BJ (cell line): ENCODE measurements around the gene PINK1. TPM values are rescaled to one million over a fixed set of nuclear protein-coding genes. Genes with fewer than 3 reads are reported as not detected.

Experiments
- CTCF ChIA-PET: fragments of 350-600 bp; formaldehyde crosslinking; extraction: SDS; loops from one replicate; lab custom pipeline; 2021; ENCODE audit warnings: antibody characterized with exemption, inconsistent platforms; lab: Yijun Ruan, JAX
- POLR2A ChIA-PET: fragments of 300-600 bp; sonication (Branson Sonifier 250); formaldehyde crosslinking; extraction: SDS; loops from one replicate; lab custom pipeline; 2021; ENCODE audit warnings: antibody characterized with exemption; lab: Charles Lee
- DNase-seq: peaks from one replicate; pipeline ENCODE4 v3.0.0-alpha.2; 2011; ENCODE audit warnings: low read depth
- H3K27me3 ChIP-seq: 2 replicates; pipeline ENCODE4 v1.6.0; 2011; ENCODE audit warnings: low read length; ENCODE audit not compliant: control insufficient read depth, insufficient read depth
- H3K36me3 ChIP-seq: 2 replicates; pipeline ENCODE4 v1.5.1; 2011; ENCODE audit warnings: low read length; ENCODE audit not compliant: control insufficient read depth, insufficient read depth
- H3K4me3 ChIP-seq: 2 replicates; pipeline ENCODE4 v1.5.1; 2011; ENCODE audit warnings: low read depth, mild to moderate bottlenecking, control low read depth, low read length
- polyA plus RNA-seq: library from polyadenylated mRNA; depleted of rRNA; stranded (reverse); fragments of >200 nt; gene quantifications from 2 replicates; pipeline ENCODE4 v1.2.3, GENCODE V29; 2011
- TF ChIP-seq, protein P1 (sequence below): IDR thresholded peaks from 2 replicates; pipeline ENCODE4 v1.5.1; 2011; ENCODE audit warnings: low read depth, mild to moderate bottlenecking, control low read depth, inconsistent platforms, low read length, moderate library complexity; ENCODE audit not compliant: insufficient read depth

Gene PINK1
- polyA plus RNA-seq, 1 experiment = 89.2 TPM

- Histone ChIP-seq H3K27me3 (no peaks in the 10 kb centered on the region), H3K36me3 (no peaks in the 10 kb centered on the region), H3K4me3 (no peak overlapping the region)
- ChIA-PET CTCF (interaction anchor here (9.5 kb wide), 1 partner anchor 500 kb away, joined by 147 read pairs; no protein-coding TSS in a partner anchor), POLR2A (no interaction called here)
- no peak for DNase-seq
- TF ChIP-seq, protein P1, sequence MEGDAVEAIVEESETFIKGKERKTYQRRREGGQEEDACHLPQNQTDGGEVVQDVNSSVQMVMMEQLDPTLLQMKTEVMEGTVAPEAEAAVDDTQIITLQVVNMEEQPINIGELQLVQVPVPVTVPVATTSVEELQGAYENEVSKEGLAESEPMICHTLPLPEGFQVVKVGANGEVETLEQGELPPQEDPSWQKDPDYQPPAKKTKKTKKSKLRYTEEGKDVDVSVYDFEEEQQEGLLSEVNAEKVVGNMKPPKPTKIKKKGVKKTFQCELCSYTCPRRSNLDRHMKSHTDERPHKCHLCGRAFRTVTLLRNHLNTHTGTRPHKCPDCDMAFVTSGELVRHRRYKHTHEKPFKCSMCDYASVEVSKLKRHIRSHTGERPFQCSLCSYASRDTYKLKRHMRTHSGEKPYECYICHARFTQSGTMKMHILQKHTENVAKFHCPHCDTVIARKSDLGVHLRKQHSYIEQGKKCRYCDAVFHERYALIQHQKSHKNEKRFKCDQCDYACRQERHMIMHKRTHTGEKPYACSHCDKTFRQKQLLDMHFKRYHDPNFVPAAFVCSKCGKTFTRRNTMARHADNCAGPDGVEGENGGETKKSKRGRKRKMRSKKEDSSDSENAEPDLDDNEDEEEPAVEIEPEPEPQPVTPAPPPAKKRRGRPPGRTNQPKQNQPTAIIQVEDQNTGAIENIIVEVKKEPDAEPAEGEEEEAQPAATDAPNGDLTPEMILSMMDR = no peak
These were observed 60.4 kb downstream of the PINK1 start for GRCh38 chr1:20693623-20694022.

DNA sequence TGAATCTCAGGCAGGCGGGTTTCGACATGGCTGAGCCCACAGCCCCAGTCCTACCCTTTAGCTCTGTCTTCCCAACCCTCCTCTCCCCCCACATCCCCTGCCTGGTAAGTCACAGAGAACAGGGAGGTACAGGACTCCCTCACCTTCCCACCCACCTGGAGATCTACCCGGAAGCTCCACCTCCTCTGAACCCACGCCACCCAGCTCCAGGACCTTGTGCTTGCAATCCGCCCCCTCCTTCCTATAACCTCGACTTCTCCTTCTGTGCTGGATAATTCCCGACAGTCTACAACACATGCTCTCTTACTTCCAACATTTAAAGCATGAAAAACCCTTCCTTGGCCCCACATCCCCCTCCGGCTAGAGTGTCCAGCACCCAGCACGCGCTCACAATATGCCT is 62.3 kb downstream of the PINK1 start:
- CTCF ChIA-PET = interaction anchor here (1.0 to 9.5 kb wide), 2 partner anchors 498 to 523 kb away, joined by 4 to 147 read pairs; no protein-coding TSS in a partner anchor
- TF ChIP-seq, protein P1 = no peak
- Histone ChIP-seq H3K4me3 (no peak overlapping the region), H3K27me3 (no peaks in the 10 kb centered on the region), H3K36me3 (no peaks in the 10 kb centered on the region)
- POLR2A ChIA-PET = no interaction called here
- no peak for DNase-seq

GRCh38 chr1:20696397-20697333 is 63.4 kb downstream of the PINK1 start:
- H3K27me3 ChIP-seq = no peaks in the 10 kb centered on the region
- TF ChIP-seq, protein P1 = peak; percentile 89
- DNase-seq = peak; percentile 76
- H3K4me3 ChIP-seq = peak overlapping the region; percentile 48
- POLR2A ChIA-PET = interaction anchor here (0.6 kb wide), 1 partner anchor 28 kb away, joined by 4 read pairs; no protein-coding TSS in a partner anchor
- CTCF ChIA-PET = interaction anchor here (0.5 to 9.5 kb wide), 48 partner anchors 9 to 674 kb away, joined by 3 to 147 read pairs (median 4); partner anchors contain the start of genes DDOST, HP1BP3, KIF17 and SH2D5
- no peaks in the 10 kb centered on the region for H3K36me3 ChIP-seq

DNA sequence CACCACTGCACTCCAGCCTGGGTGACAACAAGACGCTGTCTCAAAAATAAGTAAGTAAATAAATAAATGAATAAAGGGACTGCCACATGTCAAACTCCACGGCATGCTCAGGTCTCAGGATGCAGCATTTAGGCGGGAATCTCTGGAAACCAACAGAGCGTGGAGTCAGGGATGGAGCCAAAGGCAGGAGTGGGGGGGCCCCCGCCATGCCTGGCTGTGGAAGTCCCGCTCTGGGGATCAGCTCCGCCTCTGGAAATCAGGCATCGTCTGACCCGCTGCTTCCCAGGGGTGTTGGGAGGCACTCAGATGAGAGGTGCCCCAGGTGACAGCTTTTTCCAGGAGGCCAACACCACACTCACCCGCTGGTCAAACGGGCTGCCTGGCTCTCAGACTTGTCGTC is 64.3 kb downstream of the PINK1 start:
- no peak for DNase-seq
- Histone ChIP-seq H3K27me3 (no peaks in the 10 kb centered on the region), H3K36me3 (no peaks in the 10 kb centered on the region), H3K4me3 (no peak overlapping the region)
- TF ChIP-seq, protein P1 = no peak
- CTCF ChIA-PET = interaction anchor here (0.5 to 9.5 kb wide), 16 partner anchors 9 to 671 kb away, joined by 3 to 147 read pairs (median 8); partner anchors contain the start of gene HP1BP3
- POLR2A ChIA-PET = no interaction called here
